Fibroblast of skin of right biceps (primary cell): ENCODE results near the gene RXRA.
A peak's percentile ranks its signal among the peaks of the same experiment; 100 is the strongest.

Experiments used
- DNase-seq: peaks from one replicate; pipeline ENCODE4 v3.0.0-alpha.2; 2013

RXRA gene

GRCh38 chr9:134325813-134326723 lies at the start of gene RXRA:
Gene RXRA (plus strand): TSS chr9:134326455. CDS start chr9:134326632, 177 bp downstream.
- DNase-seq = peak; percentile 94

GRCh38 chr9:134278286-134278685 lies 48.0 kb upstream of the RXRA start:
- DNase-seq = no peak

DNA sequence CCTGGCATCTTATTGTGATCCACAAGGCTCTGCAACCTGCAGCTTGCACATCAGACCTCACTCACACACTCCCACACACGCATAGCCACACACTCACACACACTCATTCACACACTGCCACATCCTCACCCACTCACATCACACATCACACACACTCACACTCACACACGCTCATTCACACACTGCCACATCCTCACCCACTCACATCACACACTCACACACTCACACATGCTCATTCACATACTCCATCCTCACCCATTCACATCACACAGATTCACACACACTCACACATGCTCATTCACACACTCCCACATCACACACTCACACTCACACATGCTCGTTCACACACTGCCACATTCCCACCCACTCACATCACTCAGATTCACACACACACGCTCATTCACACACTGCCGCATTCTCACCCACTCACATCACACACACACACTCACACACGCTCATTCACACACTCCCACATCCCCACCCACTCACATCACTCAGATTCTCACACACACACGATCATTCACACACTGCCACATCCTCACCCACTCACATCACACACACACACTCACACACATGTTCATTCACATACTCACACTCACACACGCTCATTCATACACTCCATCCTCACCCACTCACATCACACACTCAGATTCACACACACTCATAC lies 47.1 kb upstream of the RXRA start:
- no peak for DNase-seq

DNA sequence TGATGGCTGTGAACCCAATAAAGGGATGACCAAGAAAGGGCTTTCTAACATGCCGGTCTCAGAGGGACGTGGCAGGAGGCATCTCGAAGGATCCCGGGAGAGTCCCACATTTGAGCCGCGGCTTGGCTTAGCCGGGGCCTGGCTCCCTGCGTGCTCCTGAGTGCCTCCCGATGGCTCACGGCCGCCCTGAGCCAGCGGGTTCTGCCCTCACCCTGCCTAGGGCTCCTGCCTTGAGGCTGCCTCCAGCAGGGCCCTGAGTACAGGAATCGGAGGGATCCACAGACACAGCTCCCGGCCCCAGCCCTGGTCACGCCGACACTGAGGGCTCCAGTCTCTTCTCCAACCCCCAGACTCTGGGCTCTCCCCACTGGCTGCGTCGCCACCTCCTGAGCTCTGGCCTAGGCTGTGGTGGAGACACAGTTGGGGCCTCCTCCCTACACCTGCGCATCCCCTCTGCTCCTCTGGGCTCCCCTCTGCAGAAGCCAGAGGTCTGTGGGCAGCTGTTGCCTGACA lies 44.1 kb upstream of the RXRA start:
- no peak for DNase-seq

DNA sequence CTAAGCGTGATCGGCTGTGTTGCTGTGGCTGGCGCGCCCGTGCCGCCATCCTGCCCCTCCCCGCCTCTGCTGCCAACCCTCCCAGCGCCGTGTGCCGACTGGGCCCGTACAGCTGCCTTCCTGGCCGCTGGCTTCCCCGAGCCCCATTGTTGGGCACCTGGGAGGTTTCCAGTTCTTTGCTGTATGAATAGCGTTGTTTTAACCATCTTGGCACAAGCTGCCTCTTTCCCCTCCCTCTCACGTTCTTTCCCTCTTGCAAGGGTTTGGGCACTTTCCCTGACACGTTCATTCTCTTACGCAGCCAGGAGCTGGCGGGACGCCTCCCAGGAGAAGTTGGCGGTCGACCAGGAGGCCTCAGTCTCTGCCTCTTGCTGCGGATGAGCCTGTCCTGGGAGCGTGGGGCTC lies 43.1 kb upstream of the RXRA start:
- DNase-seq = peak; percentile 72

GRCh38 chr9:134283692-134284265 lies 42.5 kb upstream of the RXRA start:
- no peak for DNase-seq

DNA sequence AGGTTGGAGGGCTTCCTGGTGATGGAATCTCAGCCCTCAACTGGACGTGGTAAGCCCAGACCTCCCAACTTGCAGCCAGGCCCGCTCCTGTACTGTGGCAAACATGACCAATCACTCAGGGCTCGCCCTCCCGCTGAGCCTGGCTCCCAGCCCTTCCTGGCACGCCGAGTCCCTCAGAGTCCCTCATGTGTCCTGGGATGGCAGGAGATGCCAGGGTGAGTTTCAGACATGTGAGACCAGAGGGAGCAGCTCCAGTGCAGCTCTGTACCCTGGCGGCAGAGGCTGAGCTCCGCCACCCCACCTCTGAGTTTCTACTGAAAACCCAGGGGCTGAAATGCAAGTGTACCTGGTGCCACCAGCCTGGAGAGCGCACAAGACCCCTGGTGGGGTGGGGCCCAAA lies 42.0 kb upstream of the RXRA start:
- DNase-seq = no peak

- DNase-seq = no peak
Measured at GRCh38 chr9:134284741-134285140, 41.5 kb upstream of the RXRA start.

GRCh38 chr9:134285215-134285845 lies 40.9 kb upstream of the RXRA start:
- DNase-seq = no peak

GRCh38 chr9:134286471-134287245 lies 39.6 kb upstream of the RXRA start:
- no peak for DNase-seq

- no peak for DNase-seq
Measured at GRCh38 chr9:134287591-134288491, 38.4 kb upstream of the RXRA start.

DNA sequence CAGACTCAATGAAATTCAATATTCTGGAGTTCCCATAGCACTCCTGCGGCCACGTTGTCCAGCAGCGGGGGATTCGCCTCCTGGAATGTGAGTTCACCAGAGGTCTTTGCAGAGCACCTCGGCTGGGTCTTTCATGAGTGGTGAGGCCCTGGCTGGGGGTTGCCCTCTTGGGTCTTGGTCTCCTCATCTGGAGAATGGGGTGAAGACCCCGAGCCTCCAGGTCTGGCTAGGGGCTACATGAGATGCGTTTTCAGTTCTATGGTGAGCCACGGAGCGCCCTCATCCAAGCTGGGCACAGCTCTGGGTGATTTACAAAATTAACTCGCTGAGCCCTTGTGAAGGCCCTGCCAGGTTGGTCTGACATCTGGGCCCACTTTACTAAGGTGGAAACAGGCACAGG lies 37.5 kb upstream of the RXRA start:
- no peak for DNase-seq

GRCh38 chr9:134289241-134289875 lies 36.9 kb upstream of the RXRA start:
- DNase-seq = no peak

- no peak for DNase-seq
Measured at GRCh38 chr9:134290603-134291451, 35.4 kb upstream of the RXRA start.

DNA sequence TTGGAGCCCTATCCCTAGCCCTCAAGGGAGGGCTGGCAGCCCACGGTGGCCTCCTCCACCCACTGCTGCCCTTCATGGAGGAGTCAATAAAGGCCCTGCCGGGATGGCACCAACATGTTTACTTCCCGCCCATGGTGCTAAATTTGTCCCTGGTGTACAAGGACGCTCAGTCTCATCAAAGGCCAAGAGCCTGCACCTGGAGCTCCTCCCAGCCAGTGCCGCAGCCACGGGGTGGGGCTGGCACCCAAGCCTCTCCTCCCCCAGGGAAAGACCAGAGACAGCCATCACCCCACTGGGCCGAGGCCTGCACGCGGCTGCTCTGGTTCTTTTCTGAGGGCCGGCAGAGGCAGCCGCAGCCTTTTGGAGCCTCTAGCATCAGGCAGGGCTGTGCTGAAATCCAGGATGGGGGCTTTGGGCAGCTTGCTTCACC lies 34.8 kb upstream of the RXRA start:
- no peak for DNase-seq

DNA sequence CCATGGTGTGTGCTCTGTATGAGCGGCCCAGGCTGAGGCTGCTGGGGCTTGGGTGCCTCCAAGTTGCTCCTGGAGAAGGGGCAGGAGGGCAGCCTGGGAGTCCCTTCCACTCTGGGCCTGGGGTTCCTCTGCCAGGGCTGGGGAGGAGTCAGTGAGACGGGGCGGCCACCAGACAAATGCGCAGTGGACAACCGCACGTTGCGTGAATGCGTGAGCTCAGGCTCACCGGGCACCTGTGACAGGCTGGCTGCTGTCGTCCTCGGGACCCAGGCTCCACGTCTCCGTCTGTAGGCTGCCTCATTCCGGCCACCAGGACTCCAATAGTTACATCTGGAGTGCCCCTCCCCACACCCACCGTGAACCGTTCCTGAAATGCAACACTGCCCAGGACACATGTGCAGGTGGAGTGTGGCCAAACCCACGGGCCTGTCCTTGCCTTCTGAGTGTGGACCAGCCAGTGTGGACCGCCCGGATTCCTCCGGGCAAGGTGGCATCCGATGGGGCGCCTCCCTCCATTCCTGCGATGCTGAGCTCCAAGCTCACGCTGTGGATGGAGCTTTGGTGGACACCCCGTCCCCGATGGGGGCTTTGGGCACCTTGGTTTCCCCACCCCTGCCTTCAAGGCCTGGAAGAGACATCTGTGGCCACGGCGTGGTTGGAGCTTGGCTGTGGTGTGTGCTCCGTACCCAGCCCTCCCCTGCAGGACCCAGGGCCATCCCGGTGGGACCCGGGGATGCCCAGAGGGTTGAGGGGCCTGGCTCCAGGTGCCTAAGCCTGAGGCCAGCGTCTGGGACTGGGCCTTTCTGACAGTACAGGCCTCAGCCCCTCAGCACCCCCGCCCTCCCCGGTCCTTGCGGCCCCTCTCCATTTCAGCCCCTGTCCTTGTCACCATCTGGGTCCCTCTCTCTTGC lies 34.0 kb upstream of the RXRA start:
- no peak for DNase-seq

- no peak for DNase-seq
Measured at GRCh38 chr9:134293031-134293521, 33.2 kb upstream of the RXRA start.

DNA sequence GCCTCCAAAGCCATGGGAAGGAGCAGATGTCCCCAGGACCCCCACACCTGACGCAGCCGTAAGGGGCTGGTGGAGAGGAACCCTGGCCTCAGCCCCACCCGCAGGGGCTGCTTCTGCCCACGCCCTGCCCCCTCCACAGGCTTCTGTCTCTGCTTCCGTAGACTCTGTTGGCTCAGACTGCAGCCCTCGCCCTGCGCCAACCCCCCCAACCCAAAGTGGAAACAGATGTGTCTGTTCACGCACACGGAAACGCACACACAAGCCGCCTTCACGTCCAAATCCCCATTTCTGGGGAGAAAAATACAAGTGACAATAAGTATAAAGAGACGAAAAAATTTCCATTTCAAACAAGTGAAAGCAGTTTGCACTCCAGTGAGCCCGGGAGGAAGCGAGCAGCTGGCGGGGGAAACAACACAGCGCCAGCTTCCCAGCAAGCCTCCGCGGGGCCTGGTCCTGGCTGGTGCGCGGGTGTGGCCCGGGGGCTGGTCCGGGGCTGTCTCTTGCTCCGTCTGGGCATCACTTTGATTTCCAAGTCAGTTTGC lies 32.6 kb upstream of the RXRA start:
- DNase-seq = peak; percentile 41
